Activated CD4-positive, CD25-positive, alpha-beta regulatory T cell (primary cell): ENCODE data around the gene PRKCI.
"Not testable (repeated sequence)": the region's sequence is repeated elsewhere in the genome, so short reads cannot be mapped to it uniquely, and the experiment has no call there.

ENCODE experiments used
- DNase-seq, 4 experiments: peaks; one replicate each; lab custom pipeline; 2025; lab: John Stamatoyannopoulos, UW

PRKCI gene

DNA sequence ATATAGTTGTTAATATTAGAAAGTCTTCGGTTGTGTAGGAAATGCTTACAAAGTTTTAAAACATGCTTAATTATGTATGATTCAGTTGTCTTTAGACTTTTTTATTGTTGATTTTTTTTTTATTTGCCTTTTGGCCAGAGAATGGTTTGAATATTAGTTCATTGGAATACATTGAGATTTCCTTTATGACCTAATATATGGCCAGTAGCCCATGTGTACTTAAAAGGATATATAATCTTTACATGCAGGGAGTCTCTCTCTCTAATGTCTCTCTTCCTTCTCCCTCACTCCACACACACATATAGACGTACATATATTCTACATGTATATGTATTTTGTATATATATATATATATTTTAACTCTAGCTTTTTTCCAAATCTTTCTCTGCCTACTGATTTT, 68.0 kb downstream of the PRKCI start:
- DNase-seq: no peak

DNA sequence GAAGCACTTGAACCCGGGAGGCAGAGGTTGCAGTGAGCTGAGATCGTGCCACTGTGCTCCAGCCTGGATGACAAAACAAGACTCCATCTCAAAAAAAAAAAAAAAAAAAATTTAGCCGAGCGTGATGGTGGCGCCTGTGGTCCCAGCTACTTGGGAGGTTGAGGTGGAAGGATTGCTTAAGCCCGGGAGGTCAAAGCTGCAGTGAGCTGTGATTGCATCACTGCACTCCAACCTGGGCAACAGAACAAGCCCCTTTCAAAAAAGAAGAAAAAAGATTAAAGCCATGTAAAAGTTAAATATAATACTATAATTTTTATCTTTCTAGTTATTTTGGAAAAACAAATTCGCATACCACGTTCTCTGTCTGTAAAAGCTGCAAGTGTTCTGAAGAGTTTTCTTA, 73.4 kb downstream of the PRKCI start:
- no peak for DNase-seq

DNA sequence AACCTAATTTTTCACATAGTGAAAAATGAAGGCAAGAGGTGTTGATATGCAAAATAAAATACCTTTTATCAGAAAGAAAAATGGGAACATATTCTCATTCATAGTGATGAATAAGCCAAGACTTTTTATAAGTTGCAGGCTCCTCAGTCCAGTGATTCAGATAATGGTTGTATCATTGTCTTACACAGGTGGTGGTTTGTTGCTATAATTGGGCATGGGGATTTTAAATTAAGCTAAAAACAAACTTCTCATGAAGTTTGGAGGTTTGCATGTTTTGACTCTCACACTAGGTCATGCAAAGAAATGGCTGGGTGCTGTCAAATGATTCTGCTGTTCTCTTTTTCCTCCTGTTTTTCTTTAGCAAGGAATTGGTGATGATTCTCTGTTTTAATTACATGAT, 74.5 kb downstream of the PRKCI start:
- no peak for DNase-seq

DNA sequence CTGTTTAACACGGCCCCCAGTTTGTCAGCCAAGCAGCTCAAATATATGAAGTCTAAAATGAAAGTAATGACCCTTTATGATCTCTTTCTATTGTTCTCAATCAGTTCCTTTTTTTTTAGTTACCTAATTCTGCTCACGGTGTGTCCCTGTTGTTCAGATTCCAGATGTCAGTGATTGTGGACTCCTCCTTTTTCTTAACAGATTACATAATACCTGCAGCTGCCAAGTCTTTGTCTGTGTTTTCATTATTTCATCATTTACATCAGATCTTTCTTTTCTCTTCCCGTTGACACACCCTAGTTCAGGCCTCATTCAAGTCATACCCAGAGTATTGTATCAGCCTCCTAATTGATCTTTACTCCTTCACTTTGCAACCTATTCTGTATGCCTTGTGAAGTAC, 79.2 kb downstream of the PRKCI start:
- DNase-seq: no peak

DNA sequence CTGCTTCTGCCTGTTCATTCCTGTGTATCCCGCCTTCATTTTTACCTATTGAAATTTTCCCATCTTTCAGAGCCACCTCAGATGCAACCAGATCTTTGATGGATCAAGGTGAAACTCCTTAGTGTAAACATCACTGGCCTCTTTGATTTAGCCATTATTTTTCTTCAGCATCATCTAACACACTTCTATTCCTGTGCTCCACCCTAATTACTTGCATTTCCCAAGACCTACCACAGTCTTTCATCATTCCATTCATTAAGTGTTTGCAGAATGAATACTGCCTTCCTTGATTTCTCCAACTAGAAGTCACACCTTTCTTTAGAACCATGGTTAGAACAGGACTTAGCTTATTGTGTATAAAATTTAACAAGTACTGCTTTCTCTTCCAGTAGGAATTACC, 79.8 kb downstream of the PRKCI start:
- DNase-seq: no peak

DNA sequence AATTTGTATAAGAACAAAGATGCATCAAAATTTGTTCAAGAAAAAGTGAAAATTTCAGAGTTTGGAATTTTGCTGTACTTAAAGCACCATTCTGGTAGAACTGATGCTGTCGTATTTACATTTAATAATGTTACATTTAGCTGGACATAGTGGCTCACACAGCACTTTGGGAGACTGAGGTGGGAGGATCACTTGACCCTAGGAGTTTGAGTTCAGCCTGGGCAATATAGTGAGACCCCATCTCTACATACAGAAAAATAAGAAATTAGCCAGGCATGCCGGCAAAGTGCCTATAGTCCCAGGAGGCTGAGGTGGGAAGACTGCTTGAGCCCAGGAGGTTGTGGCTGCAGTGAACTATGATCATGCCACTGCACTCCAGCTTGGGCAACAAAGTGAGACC, 83.8 kb downstream of the PRKCI start:
- DNase-seq: no peak

DNA sequence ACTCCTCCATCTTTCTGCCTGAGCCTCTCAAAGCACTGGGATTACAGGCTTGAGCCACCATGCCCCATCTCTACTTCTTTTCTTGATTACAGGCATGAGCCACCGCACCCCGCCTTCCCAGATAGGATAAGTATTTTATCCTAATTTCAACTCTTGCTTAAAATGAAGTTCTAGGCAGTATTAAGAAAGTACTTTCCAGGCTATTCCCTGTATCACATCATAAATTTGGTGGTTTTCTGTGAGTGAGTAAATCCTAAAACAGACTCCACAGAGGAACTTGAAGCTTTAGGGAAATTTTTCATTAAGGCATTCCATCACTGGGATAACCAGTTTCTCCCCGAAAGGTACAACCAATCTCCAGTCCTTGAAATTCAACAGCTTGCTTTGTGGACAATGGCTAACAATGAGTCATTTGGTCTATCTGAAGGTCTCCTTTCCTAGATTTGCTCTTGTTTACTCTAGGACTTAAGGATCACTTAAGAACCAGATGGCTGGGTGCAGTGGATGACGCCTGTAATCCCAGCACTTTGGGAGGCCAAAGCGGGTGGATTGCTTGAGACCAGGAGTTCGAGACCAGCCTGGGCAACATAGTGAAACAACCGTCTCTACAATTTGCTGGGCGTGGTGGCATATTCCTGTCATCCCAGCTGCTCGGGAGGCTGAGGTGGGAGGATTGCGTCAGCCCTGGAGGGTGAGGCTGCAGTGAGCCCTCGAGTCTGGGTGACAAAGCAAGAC, 85.6 kb downstream of the PRKCI start:
- DNase-seq: no peak

DNA sequence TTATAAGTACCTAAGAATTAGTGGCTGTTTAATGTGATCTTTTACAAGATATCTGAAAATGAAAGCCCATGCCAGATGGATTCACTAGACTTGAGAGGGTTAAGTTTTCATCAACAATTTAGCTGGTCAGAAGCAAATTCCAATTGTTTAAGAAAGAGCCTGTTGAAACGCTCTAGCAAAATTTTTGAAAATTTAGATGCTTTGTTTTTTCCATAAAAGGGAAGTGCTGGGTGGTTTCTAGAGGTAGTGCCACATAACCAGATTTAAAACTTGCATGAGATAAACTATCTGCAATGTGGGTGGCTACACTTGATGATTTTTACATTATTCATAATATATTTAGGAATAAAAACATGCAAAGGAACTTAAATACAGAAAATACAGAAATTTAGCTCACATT, 86.8 kb downstream of the PRKCI start:
- DNase-seq: no peak

DNA sequence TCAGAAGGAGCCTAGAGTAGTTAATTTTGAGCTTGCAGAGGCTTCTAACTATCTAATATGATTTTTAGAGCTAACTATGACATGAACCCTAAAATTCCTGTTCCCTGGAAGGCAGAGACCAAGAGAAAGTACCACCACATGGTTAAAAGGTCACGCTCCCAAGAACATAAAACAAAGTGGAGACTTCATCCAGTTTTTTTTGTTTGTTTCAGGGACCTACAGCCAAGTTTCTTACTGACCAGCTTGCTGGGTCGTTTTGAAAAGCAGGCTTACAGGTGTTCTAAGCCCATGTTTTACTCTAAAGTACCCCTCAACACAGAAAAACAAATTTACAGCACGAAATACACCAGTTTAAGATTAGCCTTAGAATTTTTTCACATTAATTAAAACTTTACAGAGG, 95.7 kb downstream of the PRKCI start:
- DNase-seq: no peak

DNA sequence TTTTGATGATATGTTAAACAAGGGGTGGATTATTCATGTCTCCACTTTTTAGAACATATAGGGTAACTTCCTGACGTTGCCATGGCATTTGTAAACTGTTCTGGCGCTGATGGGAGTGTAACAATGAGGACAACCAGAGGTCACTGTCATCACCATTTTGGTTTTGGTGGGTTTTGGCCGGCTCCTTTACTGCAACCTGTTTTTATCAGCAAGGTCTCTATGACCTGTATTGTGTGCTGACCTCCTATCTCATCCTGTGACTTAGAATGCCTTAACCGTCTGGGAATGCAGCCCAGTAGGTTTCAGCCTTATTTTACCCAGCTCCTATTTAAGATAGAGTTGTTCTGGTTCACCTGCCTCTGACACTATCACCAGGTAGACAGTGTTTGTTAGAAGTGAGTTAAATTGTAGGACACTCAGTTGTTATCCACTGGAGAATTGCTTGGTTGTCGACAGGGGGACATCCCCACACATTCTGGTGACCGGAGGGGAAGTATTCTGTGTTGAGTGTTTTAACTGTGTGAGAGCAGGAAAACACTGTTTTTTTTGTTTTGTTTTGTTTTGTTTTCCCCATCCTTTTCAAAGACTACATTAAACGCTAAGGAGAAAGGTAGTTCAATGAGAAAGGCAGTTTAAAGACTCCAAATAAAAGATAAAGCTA, 98.4 kb downstream of the PRKCI start:
- DNase-seq: no peak

DNA sequence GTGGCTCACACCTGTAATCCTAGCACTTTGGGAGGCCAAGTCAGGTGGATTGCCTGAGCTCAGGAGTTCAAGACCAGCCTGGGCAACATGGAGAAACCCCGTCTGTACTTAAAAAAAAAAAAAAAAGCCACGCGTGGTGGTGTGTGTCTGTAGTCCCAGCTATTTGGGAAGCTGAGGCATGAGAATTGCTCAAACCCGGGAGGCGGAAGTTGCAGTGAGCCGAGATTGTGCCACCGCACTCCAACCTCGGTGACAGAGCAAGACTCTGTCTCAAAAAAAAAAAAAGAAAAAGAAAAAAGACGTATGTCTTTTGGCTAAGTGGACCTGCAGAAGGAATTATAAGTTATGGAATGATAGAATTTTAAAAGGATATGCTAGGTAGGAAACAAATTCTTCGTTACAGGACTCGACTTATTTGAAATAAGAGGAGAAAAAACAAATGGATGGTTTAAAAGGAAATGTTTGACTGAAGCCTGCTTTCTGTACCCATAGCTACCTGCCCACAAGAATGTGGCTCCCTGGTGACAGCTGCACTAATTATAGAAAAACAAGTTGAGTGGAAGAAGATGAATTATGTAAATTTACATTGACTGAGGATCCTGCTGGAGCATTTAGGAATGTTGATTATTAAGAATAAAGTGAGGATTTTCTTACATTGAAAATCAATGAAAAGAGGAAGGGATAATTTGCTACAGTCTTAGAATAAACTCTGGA, 99.3 kb downstream of the PRKCI start:
- no peak for DNase-seq

DNA sequence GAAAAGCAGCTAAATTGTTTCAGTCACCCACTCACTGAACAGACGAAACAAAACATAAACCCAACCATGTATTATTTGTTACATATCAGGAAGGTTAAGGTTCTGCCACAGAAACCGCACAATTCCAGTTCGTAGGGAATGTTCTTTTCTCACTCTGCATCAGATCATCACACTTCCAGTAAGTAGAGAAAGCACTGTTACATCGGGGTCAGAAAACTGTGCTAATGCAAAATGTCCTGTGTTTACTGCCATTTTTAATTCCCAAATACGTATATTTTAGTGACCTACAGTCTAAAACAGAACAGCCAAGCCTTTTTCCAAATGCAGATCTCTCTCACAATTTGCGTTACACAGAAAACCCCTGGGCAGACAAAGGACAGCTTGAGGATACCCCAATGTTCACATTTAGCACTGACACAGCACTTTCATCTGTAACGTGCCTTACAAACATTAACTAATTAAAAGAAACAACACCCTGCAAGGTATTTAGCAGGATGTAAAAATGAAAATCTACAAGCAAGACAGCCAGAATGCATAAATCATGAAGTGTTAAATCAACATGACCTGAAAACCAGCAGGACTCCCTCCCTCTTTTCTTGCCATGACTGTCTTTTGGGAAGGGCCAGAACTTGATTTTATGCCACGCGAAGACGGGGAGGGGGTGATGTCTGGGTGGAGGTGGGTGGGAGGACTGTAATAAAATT, 100.5 kb downstream of the PRKCI start:
- DNase-seq: no peak

DNA sequence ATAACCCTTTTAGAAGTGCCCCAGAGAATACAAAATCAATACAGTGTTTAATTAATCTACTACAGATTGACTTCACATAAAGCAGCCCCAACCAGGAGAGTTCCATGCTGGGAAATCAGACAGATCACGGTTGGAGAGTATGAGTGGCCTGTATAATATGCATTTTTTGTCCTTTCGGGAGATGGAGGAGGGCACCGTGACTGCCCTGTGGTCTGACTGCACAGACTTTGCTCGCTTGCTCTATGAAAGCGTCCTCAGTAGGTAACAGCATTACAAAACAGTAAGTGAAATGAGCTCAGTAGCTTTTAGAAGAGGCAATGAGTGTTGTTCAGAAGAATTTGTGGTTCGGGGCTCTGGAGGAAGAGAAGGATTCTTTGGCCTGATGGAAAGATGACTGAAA, 101.1 kb downstream of the PRKCI start:
- DNase-seq: no peak

DNA sequence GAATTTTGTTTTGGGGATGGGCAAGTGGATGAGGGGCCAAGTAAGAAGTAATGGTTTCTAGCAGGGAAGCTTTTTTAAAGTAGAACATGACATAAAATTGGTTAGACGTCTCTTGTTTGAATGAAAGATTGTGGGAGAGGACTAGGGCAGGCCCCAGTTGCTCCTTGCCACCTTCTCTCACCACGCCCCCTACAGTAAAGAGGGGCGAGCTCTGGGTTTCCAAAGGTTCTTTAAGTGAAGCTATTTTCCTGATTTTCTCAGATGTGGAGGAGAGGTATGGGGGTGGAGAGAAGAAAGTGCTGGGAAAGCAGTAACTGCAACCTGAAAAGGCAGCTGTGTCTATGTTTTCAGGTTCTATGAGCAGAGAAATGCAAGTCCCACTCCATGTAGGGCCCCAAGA, 102.7 kb downstream of the PRKCI start:
- no peak for DNase-seq

DNA sequence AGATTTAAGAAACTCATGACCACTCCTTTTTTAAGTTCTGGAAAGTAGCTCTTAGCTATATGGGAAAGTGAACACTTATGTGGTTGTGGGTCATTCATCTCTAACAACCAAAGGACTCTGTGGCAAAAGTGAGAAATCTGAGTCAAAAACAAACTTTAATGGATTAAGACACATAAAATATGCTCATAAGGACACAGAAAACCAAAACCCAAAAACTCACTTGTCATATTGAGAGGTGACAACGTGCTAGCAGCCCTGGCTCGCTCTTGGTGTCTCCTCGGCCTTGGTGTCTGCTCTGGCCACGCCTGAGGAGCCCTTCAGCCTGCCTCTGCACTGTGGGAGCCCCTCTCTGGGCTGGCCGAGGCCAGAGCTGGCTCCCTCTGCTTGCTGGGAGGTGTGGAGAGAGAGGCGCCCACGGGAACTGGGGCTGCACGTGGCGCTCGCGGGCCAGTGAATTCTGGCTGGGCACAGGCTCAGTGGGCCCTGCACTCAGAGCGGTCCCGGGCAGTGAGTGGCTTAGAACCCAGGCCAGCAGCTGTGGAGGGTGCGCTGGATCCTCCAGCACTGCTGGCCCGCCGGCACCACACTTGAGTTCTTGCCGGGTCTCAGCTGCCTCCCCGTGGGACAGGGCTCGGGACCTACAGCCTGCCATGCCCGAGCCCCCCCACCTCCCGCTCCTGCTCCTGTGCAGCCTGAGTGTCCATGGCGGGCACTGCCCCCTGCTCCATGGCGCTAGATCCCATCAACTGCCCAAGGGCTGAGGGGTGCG, 105.0 kb downstream of the PRKCI start:
- DNase-seq: no peak

DNA sequence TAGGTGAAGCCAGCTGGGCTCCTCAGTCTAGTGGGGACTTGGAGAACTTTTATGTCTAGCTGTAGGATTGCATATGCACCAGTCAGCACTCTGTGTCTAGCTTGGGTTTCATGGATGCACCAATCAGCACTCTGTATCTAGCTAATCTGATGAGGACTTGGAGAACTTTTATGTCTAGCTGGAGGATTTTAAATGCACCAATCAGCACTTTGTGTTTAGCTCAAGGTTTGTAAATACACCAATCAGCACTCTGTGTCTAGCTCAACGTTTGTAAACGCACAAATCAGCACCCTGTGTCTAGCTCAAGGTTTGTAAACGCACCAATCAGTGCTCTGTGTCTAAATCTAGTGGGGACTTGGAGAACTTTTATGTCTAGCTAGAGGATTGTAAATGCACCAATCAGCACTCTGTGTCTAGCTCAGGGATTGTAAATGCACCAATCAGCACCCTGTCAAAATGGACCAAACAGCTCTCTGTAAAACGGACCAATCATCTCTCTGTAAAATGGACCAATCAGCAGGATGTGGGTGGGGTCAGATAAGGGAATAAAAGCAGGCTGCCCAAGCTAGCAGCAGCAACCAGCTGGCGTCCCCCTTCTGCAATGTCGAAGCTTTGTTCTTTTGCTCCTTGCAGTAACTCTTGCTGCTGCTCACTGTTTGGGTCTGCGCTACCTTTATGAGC, 105.8 kb downstream of the PRKCI start:
- DNase-seq: not testable (repeated sequence)

DNA sequence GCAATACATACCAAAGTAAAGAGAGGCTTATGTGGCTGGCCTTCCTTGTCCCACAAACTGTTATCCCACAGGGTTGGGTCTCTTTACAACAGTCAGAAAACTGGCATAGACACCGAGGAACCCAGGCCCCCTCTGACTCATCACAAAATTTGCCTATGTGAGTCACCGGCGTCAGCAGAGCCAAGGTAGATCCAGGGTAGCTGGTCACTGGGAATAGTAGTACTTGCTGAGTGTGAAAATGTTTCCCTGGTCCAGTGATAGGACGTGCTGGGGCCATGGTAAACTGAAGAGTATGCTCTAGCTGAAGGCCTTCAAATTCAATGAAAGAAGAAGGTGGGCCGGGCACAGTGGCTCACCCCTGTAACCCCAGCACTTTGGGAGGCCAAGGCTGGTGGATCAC, 108.1 kb downstream of the PRKCI start:
- DNase-seq: no peak

DNA sequence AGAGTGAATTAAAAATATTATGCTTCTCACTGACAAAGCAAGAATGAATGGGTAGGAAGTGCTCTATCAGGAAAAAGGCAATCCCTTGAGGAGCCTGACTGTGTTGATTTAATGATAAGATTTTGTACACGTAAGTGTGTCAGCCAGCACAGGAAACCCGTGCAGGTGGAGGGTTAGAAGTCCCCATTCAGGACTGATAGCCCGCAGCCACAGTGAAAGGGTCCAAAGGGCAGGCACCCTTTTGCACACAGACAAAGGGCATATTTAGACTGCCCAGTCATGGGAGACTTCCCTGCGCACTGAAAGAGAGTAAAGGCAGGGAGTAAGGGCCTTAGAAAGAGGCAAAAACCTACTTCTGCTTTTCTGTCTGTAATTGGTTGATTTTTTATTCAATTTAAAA, 108.9 kb downstream of the PRKCI start:
- no peak for DNase-seq

DNA sequence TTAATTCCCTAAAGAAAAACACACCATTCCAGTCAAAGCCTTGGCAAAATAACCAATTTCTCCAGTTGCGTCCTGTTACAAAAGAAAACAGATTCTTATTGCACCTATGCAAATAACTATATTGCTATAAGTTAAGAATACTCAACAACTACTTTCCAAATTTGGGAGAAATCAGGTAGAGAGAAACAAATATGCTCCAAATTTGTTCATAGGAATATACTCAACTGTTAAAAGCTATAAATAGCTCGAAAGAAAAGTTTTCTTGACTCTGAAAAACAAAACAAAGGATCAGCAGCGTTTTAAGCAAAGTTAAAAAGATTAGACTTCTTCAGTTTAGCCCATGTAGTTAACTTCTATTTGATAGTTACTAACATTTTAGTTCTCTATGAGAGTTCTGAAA, 115.2 kb downstream of the PRKCI start:
- no peak for DNase-seq

DNA sequence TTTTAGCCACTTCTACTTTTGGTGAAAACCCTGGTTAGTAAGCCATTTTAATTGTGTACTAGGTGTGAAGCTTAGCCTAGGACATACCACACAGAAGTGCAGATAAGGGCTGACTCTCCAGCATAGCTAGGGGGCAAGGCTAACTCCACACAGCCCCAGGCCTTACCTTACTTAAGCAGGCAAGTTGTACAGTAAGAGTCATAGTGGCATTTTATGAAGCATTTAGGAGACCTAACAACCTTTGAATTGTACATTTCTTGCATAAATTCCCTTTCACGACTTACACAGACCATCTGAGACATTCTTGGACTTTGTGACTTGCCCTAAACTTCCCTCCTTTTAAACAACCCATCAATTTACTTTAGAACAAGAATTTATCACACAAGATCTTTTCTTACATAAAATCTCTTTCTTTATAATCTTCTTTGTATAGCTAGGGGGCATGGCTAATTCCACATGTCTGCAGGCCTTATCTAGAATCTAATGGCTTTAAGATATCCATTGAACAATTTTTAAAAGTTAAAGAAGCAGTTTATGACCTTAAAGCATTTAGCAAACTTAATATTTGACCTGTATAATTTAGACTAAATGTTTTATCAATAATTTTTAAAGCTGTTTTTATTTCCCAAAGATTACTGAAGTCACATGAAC, 116.6 kb downstream of the PRKCI start:
- no peak for DNase-seq

DNA sequence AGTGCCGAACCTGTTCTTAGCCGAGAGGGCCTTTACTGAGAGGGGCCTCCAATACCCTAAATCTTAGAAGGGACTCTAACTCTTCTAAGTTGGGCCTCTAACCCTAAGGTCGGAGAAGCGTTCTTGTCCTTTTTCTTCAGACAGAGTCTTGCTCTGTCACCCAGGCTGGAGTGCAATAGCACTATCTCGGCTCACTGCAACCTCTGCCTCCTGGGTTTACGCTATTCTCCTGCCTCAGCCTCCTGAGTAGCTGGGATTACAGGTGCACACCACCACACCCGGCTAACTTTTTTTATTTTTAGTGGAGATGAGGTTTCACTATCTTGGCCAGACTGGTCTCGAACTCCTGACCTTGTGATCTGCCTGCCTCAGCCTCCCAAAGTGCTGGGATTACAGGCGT, 120.0 kb downstream of the PRKCI start:
- DNase-seq: not testable (repeated sequence)
